ENCODE results near the gene CLRN1. TPM values are rescaled to one million over a fixed set of nuclear protein-coding genes. Genes with fewer than 3 reads are reported as not detected.

Gene CLRN1
- total RNA-seq, 1 experiment from 2014 or later, result not detected

DNA sequence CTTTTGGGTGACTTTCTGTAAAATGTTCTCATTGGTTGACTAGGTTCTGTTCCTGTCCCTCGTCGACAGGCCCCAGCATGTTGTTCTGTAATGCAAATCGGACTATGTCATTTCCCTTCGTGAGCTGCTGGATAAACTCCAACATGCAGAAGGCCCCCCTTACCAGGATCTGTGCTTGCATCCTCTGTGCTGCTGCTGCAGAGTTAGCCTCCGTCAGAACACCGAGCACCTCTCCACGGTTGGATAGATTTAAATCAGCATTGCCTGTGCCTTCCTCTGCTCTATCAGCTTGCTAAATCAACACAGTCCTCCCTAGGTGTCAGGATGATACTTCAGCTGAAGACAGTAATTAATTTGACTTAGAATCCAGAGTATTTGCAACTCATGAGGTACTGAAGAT lies 54.6 kb downstream of the CLRN1 start:
- H3K9me3 Mint-ChIP-seq (ENCODE audit: unreplicated experiment), result no peaks in the 10 kb centered on the region
- intact Hi-C loops (cut with micrococcal nuclease; ENCODE audit: unreplicated experiment), result no loop called here
- ChIA-PET CTCF (no interaction called here), POLR2A (no interaction called here)
- TF ChIP-seq, protein P1, sequence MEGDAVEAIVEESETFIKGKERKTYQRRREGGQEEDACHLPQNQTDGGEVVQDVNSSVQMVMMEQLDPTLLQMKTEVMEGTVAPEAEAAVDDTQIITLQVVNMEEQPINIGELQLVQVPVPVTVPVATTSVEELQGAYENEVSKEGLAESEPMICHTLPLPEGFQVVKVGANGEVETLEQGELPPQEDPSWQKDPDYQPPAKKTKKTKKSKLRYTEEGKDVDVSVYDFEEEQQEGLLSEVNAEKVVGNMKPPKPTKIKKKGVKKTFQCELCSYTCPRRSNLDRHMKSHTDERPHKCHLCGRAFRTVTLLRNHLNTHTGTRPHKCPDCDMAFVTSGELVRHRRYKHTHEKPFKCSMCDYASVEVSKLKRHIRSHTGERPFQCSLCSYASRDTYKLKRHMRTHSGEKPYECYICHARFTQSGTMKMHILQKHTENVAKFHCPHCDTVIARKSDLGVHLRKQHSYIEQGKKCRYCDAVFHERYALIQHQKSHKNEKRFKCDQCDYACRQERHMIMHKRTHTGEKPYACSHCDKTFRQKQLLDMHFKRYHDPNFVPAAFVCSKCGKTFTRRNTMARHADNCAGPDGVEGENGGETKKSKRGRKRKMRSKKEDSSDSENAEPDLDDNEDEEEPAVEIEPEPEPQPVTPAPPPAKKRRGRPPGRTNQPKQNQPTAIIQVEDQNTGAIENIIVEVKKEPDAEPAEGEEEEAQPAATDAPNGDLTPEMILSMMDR (IDR thresholded peaks at IDR 0.05; ENCODE audit: insufficient read depth in 1 of 2, low read depth in 1 of 2, low read length in 1 of 2, severe bottlenecking in 1 of 2, unreplicated experiment in 1 of 2), result no peak
- H3K4me3 ChIP-seq (ENCODE audit: low read depth, low read length), result no peak overlapping the region
- H3K36me3 Mint-ChIP-seq (ENCODE audit: insufficient read depth, unreplicated experiment), result no peaks in the 10 kb centered on the region
- no peaks in the 10 kb centered on the region for H3K4me1 ChIP-seq
- H3K4me1 Mint-ChIP-seq (ENCODE audit: low read depth, unreplicated experiment), result no peaks in the 10 kb centered on the region
- DNase-seq, result no peak
- H3K27me3 ChIP-seq (replicated peaks; ENCODE audit: control insufficient read depth, insufficient read depth, low read length), result peaks cover 1% of the 10 kb centered on the region
- peaks cover 22% of the 10 kb centered on the region for H3K27me3 Mint-ChIP-seq (ENCODE audit: insufficient read depth, unreplicated experiment)
- no peaks in the 10 kb centered on the region for H3K9me3 ChIP-seq
- H3K27ac Mint-ChIP-seq (ENCODE audit: unreplicated experiment), result no peak overlapping the region
- no peaks in the 10 kb centered on the region for H3K36me3 ChIP-seq (ENCODE audit: control insufficient read depth, insufficient read depth, low read length)
- BruUV-seq (replicated peaks), result no TSS peak
- H3K4me3 Mint-ChIP-seq (ENCODE audit: unreplicated experiment), result no peak overlapping the region

DNA sequence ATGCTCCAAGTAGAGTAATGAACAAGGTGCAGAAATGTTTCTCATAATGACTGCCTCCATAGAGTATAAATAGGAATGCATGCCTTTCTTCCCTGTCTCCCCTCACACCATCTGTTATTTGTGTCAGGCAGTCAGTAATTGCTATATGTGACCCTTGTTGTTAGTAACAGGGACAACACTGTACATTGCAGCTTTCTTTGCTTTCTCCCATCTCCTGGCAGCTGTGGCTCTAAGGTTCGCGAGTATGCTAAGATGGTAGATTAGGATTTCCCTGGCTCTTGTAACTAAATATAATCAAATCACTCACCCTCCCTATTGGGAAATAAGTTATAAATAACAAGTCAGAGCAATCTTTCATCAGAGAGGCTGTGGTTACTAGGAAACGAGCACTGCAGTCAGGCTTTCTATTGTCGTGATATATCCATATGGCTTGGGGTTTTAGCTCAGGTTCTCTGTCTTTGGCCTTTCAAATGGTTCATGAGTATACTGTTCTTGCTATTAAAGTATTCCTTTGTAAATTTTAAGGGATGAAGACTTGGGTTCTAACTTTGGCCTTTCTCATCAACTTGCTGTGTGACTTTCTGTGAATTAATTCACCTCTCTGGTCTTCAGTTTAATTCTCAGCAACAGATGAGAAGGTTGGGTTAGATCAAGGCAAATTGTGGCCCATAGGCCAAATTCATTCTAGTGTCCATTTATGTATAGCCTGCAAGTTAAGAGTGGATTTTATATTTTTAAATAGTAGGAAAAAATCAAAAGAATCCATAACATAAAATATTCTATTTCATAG lies 59.2 kb downstream of the CLRN1 start:
- ChIA-PET CTCF (no interaction called here), POLR2A (no interaction called here)
- intact Hi-C loops (cut with micrococcal nuclease; ENCODE audit: unreplicated experiment), result no loop called here
- H3K4me3 ChIP-seq (ENCODE audit: low read depth, low read length), result no peak overlapping the region
- H3K9me3 ChIP-seq, result no peaks in the 10 kb centered on the region
- H3K27me3 Mint-ChIP-seq (ENCODE audit: insufficient read depth, unreplicated experiment), result peaks cover 16% of the 10 kb centered on the region
- no peak overlapping the region for H3K27ac Mint-ChIP-seq (ENCODE audit: unreplicated experiment)
- H3K36me3 Mint-ChIP-seq (ENCODE audit: insufficient read depth, unreplicated experiment), result no peaks in the 10 kb centered on the region
- H3K36me3 ChIP-seq (ENCODE audit: control insufficient read depth, insufficient read depth, low read length), result no peaks in the 10 kb centered on the region
- DNase-seq, result no peak
- H3K4me1 Mint-ChIP-seq (ENCODE audit: low read depth, unreplicated experiment), result no peaks in the 10 kb centered on the region
- H3K9me3 Mint-ChIP-seq (ENCODE audit: unreplicated experiment), result no peaks in the 10 kb centered on the region
- peaks cover 1% of the 10 kb centered on the region for H3K27me3 ChIP-seq (replicated peaks; ENCODE audit: control insufficient read depth, insufficient read depth, low read length)
- no peak overlapping the region for H3K4me3 Mint-ChIP-seq (ENCODE audit: unreplicated experiment)
- BruUV-seq (replicated peaks), result no TSS peak
- TF ChIP-seq, protein P1 (IDR thresholded peaks at IDR 0.05; ENCODE audit: insufficient read depth in 1 of 2, low read depth in 1 of 2, low read length in 1 of 2, severe bottlenecking in 1 of 2, unreplicated experiment in 1 of 2), result no peak
- no peaks in the 10 kb centered on the region for H3K4me1 ChIP-seq

DNA sequence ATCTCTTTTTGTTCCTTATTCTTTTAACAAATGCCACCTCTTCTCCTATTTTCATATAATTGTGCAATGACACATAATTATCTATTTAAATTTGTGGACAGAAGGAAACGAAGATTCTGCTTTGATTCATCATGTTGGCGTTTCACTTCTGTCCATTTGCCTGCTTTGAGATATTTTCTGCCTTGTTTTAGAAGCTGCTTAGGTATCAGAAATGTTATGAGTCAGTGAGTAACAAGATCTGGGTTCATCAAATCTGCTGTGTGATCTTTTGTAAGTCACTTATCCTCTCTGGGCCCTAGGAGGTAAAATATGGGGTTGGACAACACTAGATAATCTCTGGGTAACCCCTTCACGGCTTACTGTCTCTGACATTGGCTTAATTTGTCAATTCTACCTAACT lies 60.0 kb downstream of the CLRN1 start:
- Histone ChIP-seq H3K36me3 (ENCODE audit: control insufficient read depth, insufficient read depth, low read length) (no peaks in the 10 kb centered on the region), H3K4me3 (ENCODE audit: low read depth, low read length) (no peak overlapping the region), H3K4me1 (no peaks in the 10 kb centered on the region), H3K27me3 (replicated peaks; ENCODE audit: control insufficient read depth, insufficient read depth, low read length) (peaks cover 1% of the 10 kb centered on the region), H3K9me3 (no peaks in the 10 kb centered on the region)
- H3K27ac Mint-ChIP-seq (ENCODE audit: unreplicated experiment), result no peak overlapping the region
- H3K27me3 Mint-ChIP-seq (ENCODE audit: insufficient read depth, unreplicated experiment), result peaks cover 20% of the 10 kb centered on the region
- no peaks in the 10 kb centered on the region for H3K4me1 Mint-ChIP-seq (ENCODE audit: low read depth, unreplicated experiment)
- intact Hi-C loops (cut with micrococcal nuclease; ENCODE audit: unreplicated experiment), result no loop called here
- TF ChIP-seq, protein P1 (IDR thresholded peaks at IDR 0.05; ENCODE audit: insufficient read depth in 1 of 2, low read depth in 1 of 2, low read length in 1 of 2, severe bottlenecking in 1 of 2, unreplicated experiment in 1 of 2), result no peak
- ChIA-PET CTCF (no interaction called here), POLR2A (no interaction called here)
- H3K9me3 Mint-ChIP-seq (ENCODE audit: unreplicated experiment), result no peaks in the 10 kb centered on the region
- no peaks in the 10 kb centered on the region for H3K36me3 Mint-ChIP-seq (ENCODE audit: insufficient read depth, unreplicated experiment)
- BruUV-seq (replicated peaks), result no TSS peak
- H3K4me3 Mint-ChIP-seq (ENCODE audit: unreplicated experiment), result no peak overlapping the region
- DNase-seq, result no peak
